GM19025 (cell line): Measurements from ENCODE around the gene KIF26B.
"Not testable (repeated sequence)": the region's sequence is repeated elsewhere in the genome, so short reads cannot be mapped to it uniquely, and the experiment has no call there.

Source experiments
- ATAC-seq: cut with Tn5 transposase; IDR thresholded peaks from one replicate; pipeline ENCODE4 v1.9.1; 2021; ENCODE audit warnings: mild to moderate bottlenecking, low read depth, moderate library complexity; ENCODE audit not compliant: unreplicated experiment

The KIF26B gene

DNA sequence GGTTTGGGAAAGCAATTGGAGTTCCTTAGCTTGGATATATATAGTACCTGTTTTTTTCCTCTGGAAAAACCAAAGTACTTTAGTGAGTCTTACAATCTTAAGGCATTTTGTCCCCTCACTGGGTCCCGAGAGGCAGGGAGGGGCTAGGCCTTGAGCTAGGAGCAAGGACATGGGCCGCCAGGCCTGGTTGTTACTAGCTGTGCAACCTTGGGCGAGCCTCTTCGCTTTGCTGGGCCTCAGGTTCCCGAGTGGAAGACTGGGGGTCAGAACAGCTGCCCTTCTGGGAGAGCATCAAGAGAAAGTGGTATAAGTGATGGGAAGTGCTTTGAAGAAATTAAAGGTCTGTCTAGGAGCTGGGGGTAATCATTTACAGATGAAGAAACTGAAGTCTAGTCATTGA lies 553.2 kb downstream of the KIF26B start:
- ATAC-seq: no peak

GRCh38 chr1:245710961-245711903 lies 556.4 kb downstream of the KIF26B start:
- no peak for ATAC-seq

- ATAC-seq: not testable (repeated sequence)
These were observed 559.2 kb downstream of the KIF26B start for GRCh38 chr1:245714027-245714426.

- no peak for ATAC-seq
These were observed 560.5 kb downstream of the KIF26B start for GRCh38 chr1:245715291-245715701.

- ATAC-seq: no peak
These were observed 561.2 kb downstream of the KIF26B start for GRCh38 chr1:245715970-245716369.

DNA sequence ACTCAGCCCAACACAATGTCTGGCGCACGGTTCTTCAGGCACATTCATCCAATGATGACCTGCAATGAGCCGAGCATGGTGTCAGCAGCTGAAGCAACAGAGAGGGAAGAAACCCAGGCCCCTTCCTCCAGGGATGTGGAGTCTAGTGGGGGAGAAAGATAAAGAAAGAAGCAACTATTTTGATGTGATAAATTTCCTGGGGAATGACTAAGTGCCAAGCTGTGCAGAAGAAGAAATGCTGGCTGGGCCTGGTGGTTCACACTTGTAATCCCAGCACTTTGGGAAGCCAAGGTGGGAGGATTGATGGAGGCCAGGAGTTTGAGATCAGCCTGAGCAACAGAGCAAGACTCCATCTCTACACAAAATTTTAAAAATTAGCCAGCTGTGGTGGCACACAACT lies 561.8 kb downstream of the KIF26B start:
- no peak for ATAC-seq

GRCh38 chr1:245717611-245718010 lies 562.8 kb downstream of the KIF26B start:
- ATAC-seq: no peak

- ATAC-seq: no peak
These were observed 563.3 kb downstream of the KIF26B start for GRCh38 chr1:245718123-245718522.

DNA sequence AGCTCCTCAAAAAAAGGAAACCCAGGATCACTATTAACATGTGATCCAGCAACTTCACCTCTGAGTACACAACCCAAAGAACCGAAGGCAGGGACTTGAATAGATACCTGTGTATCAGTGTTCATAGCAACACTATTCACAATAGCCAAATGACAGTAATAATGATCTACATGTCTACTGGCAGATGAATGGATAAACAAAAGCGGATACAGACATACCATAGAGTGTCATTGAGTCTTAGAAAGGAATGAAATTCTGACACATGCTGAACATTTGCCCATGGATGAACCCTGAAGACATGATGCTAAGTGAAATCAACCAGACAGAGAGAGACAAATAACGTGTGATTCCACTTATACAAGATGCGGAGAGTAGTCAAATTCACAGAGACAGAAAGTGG lies 564.2 kb downstream of the KIF26B start:
- ATAC-seq: no peak

DNA sequence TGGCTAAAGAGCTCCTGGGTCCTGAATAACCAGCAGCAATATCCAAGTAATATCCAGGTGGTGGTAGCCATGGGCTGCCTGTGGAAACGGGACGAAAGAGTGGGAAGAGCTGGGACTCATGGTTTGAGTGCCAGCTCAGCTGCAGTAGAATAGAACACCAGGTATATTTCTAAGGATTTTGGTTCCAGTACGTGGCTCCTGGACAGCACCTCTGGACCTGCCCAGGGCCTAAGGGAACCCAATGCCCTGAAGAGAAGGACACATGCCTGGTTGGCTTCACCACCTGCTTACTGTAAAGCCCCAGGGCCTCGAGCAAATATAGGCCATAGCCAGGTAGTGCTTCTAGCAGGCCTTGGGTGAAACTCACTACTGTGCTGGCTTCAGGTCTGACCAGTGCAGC lies 566.7 kb downstream of the KIF26B start:
- ATAC-seq: no peak

GRCh38 chr1:245728035-245728434 lies 573.2 kb downstream of the KIF26B start:
- ATAC-seq: not testable (repeated sequence)

- ATAC-seq: no peak
These were observed 576.0 kb downstream of the KIF26B start for GRCh38 chr1:245730801-245731200.

DNA sequence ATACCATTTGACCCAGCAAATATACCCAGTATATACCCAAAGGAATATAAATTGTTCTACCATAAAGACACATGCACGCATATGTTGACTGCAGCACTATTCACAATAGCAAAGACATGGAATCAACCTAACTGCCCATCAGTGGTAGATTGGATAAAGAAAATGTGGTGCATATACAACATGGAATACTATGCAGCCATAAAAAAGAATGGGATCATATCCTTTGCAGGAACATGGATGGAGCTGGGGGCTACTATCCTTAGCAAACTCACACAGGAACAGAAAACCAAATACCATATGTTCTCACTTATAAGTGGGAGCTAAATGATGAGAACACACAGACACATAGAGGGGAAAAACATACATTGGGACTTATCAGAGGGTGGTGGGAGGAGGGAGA lies 585.6 kb downstream of the KIF26B start:
- not testable (repeated sequence) for ATAC-seq

DNA sequence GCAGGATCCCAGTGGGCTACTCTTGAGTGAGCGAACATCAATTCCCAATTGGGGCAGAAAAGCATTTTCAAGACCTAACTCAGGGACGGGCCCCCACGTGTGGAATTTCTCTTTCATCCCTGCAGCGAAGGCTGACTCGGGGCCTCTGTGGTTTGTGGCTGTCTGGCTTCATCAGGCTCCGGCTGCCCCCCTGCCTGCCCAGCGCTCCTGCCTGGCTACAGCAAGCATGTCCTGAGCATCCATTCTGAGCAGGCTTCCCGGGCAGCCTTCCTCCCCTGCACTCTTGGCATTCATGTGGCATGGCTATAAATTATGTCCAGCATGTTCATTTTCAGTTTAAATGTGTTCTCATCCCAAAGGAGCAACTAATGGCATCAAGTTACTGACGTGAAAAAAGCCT lies 588.1 kb downstream of the KIF26B start:
- no peak for ATAC-seq

GRCh38 chr1:245748240-245748639 lies 593.5 kb downstream of the KIF26B start:
- no peak for ATAC-seq

DNA sequence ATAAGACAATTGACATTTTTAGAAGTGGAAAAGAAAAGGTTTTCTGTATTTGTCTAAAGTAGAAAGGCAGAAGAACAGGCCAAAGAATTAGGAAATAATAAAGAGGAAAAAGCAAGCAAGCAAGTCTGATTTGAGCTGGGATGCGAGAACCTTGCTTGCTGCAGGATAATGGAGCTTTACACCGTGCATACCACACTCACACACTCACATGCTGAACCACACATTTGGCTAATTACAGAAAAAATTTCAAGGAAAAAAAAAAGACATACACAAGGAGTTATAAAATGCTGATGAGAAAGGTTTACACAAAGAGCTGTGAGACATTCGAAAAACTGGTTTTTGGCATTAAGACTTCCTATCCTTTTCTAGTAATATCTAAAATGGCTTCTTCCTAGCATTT lies 593.9 kb downstream of the KIF26B start:
- no peak for ATAC-seq

DNA sequence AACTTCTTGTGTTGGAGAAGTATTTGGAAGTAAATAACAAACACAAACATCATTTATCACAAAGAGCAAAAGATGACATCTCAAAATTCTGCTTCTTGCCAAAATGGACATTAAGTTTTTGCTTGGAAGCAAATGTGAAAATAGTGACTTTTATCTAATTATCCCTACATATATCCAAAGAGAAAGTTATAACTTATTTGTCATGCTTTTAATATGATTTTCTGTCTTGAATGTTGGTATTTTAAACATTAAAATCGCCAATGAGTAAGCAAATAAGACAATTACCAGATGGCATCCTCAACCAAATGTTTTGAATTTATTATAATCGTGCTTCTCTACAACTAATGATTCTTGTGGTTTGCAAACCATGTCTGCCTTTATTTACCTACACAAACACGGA lies 594.3 kb downstream of the KIF26B start:
- no peak for ATAC-seq

GRCh38 chr1:245750261-245750660 lies 595.5 kb downstream of the KIF26B start:
- no peak for ATAC-seq

DNA sequence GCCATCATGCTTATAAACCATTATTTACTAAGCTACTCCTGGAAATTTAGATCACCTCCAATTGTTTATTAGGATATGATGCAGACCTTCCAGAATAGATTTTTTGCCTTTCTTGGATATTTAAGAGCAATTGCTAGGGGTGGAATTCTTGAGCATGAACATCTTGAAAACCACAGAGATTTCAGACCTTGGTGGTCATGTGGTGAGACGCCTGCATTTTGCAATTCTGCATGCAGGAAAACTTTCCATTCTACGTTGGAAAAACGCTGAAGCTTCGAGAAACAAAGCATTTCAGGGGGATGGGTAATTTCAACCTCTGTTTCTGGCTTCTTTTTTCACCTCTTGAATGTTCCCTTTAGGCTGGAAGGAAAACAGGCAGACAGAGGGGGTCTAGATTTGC lies 596.3 kb downstream of the KIF26B start:
- no peak for ATAC-seq

DNA sequence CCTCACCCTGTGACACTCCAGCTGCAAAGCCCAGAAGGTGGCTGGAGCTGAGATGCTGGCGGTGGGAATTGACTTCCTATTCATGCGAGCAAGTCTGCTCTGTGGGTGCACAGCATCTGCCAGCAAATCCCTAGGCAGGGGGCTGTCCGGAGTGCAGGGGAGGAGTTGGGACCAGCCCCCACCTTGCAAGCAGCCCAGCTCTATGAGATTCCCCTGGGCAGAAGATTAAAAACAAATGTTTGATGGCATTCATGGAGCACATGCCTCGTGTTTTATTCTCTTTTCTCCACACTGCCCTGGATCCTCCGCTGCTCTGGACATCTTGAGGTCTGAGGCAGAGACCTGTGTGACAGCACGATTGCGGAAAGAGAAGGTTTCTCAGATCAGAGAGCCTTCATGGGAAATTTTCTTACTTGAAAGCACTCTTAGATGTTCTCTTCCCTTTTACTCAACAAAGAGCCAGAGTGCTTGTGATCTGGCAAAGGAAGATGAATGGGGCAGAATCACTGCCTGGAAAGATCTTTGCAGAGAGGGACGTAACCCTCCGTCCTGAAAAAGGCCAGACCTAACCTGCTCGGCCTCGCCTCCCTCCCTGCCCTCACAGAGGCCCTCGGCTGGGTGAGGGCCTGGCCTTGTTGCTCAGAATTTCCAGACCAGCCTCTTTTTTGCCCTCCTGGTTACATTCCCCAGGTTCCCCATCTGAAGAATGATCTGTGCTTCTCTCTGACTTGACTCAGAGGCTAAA lies 597.1 kb downstream of the KIF26B start:
- no peak for ATAC-seq

- ATAC-seq: no peak
These were observed 597.8 kb downstream of the KIF26B start for GRCh38 chr1:245752561-245752960.

- ATAC-seq: no peak
These were observed 599.0 kb downstream of the KIF26B start for GRCh38 chr1:245753807-245754206.
